Loucy (cell line): ENCODE results near the gene ESAM.
A peak's percentile ranks its signal among the peaks of the same experiment; 100 is the strongest.

Experiments used
- H2AFZ ChIP-seq: fragments of 200-600 bp; sonication (generic); 2 replicates; pipeline ENCODE4 v1.6.0; 2016; ENCODE audit warnings: antibody characterized with exemption, mild to moderate bottlenecking, low read length, moderate library complexity
- H3F3A ChIP-seq: fragments of 200-600 bp; 2 replicates; pipeline ENCODE4 v1.6.0; 2016; ENCODE audit warnings: antibody characterized with exemption, low read depth, mild to moderate bottlenecking
- H3K27me3 ChIP-seq: fragments of 200-600 bp; sonication (generic); 2 replicates; pipeline ENCODE4 v1.6.1; 2014; ENCODE audit warnings: low read length, mild to moderate bottlenecking; ENCODE audit not compliant: insufficient read depth, poor library complexity, severe bottlenecking
- H3K36me3 ChIP-seq: fragments of 200-600 bp; sonication (generic); 2 replicates; pipeline ENCODE4 v1.6.1; 2016; ENCODE audit warnings: low read length; ENCODE audit not compliant: insufficient read depth
- H3K4me1 ChIP-seq: fragments of 200-600 bp; sonication (generic); 2 replicates; pipeline ENCODE4 v1.5.1; 2014; ENCODE audit warnings: low read length, mild to moderate bottlenecking; ENCODE audit not compliant: insufficient read depth, poor library complexity, severe bottlenecking
- H3K4me2 ChIP-seq: fragments of 200-600 bp; sonication (generic); 2 replicates; pipeline ENCODE4 v1.6.0; 2014; ENCODE audit warnings: antibody characterized with exemption, low read length, low read depth, mild to moderate bottlenecking; ENCODE audit not compliant: poor library complexity, severe bottlenecking
- H3K4me3 ChIP-seq: fragments of 200-600 bp; sonication (generic); 2 replicates; pipeline ENCODE4 v1.5.1; 2014; ENCODE audit warnings: low read length, mild to moderate bottlenecking, mixed read lengths; ENCODE audit not compliant: poor library complexity, severe bottlenecking
- H3K79me2 ChIP-seq: fragments of 200-600 bp; sonication (generic); 2 replicates; pipeline ENCODE4 v1.6.1; 2014; ENCODE audit warnings: low read length; ENCODE audit not compliant: insufficient read depth
- H3K9ac ChIP-seq: fragments of 200-600 bp; sonication (generic); 2 replicates; pipeline ENCODE4 v1.6.0; 2014; ENCODE audit warnings: mild to moderate bottlenecking, low read depth, low read length, moderate library complexity; ENCODE audit not compliant: poor library complexity, severe bottlenecking
- H3K9me2 ChIP-seq: fragments of 200-600 bp; sonication (generic); replicated peaks from 2 replicates; pipeline ENCODE4 v1.6.1; 2016; ENCODE audit warnings: low read depth, low read length, mixed read lengths
- H3K9me3 ChIP-seq: fragments of 200-600 bp; sonication (generic); 2 replicates; pipeline ENCODE4 v1.6.1; 2014; ENCODE audit warnings: mild to moderate bottlenecking, antibody characterized with exemption, low read length, low read depth; ENCODE audit not compliant: insufficient read depth
- H4K20me1 ChIP-seq: fragments of 200-600 bp; sonication (generic); 2 replicates; pipeline ENCODE4 v1.6.0; 2014; ENCODE audit warnings: antibody characterized with exemption, low read length, mild to moderate bottlenecking; ENCODE audit not compliant: insufficient read depth, poor library complexity, severe bottlenecking
- EZH2phosphoT487 ChIP-seq: fragments of 200-600 bp; IDR thresholded peaks from 2 replicates; pipeline ENCODE4 v1.6.1; 2018; ENCODE audit warnings: antibody characterized with exemption, mild to moderate bottlenecking, moderate library complexity, borderline replicate concordance
- TF ChIP-seq, protein P1 (sequence below): fragments of 200-600 bp; sonication (generic); conservative IDR thresholded peaks from 2 replicates; pipeline ENCODE4 v1.5.1; 2014; ENCODE audit warnings: mild to moderate bottlenecking, antibody characterized with exemption, low read length

The ESAM gene

GRCh38 chr11:124732230-124732629 is 29.9 kb downstream of the ESAM start:
- H3K9me3 ChIP-seq: no peaks in the 10 kb centered on the region
- peak overlapping the region; percentile 41; the same call in 1 of the 2 replicates for H2AFZ ChIP-seq
- no peaks in the 10 kb centered on the region for H3K36me3 ChIP-seq
- H3F3A ChIP-seq: no peaks in the 10 kb centered on the region
- no peak for TF ChIP-seq EZH2phosphoT487
- TF ChIP-seq, protein P1, sequence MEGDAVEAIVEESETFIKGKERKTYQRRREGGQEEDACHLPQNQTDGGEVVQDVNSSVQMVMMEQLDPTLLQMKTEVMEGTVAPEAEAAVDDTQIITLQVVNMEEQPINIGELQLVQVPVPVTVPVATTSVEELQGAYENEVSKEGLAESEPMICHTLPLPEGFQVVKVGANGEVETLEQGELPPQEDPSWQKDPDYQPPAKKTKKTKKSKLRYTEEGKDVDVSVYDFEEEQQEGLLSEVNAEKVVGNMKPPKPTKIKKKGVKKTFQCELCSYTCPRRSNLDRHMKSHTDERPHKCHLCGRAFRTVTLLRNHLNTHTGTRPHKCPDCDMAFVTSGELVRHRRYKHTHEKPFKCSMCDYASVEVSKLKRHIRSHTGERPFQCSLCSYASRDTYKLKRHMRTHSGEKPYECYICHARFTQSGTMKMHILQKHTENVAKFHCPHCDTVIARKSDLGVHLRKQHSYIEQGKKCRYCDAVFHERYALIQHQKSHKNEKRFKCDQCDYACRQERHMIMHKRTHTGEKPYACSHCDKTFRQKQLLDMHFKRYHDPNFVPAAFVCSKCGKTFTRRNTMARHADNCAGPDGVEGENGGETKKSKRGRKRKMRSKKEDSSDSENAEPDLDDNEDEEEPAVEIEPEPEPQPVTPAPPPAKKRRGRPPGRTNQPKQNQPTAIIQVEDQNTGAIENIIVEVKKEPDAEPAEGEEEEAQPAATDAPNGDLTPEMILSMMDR: no peak
- no peaks in the 10 kb centered on the region for H3K9me2 ChIP-seq
- no peak overlapping the region for H3K9ac ChIP-seq
- no peaks in the 10 kb centered on the region for H3K79me2 ChIP-seq
- no peaks in the 10 kb centered on the region for H4K20me1 ChIP-seq
- peak overlapping the region; percentile 5 for H3K4me3 ChIP-seq
- no peaks in the 10 kb centered on the region for H3K27me3 ChIP-seq
- peak overlapping the region; percentile 43 for H3K4me2 ChIP-seq
- peaks cover 23% of the 10 kb centered on the region for H3K4me1 ChIP-seq

DNA sequence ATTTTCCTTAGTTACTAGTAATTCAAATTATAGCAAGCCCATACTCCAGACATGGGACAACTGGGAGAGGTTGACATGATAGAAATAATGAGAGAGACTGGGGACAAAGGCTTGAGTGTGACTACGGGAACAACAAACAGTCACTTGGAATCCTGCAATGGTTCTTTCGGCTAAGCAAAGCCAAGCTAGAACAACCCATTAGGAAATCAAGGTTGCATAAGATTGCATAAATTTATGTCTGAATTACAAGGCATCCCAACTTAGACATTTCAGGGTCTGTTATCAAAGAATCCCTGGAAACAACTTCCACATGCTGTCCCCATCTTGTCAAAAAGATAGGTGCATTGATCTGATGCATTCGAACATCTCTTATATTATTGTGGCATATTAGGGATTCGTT is 32.5 kb downstream of the ESAM start:
- H3F3A ChIP-seq: no peaks in the 10 kb centered on the region
- no peak overlapping the region for H3K4me2 ChIP-seq
- H3K9me3 ChIP-seq: no peaks in the 10 kb centered on the region
- H4K20me1 ChIP-seq: no peaks in the 10 kb centered on the region
- no peaks in the 10 kb centered on the region for H3K79me2 ChIP-seq
- H3K36me3 ChIP-seq: no peaks in the 10 kb centered on the region
- H3K4me1 ChIP-seq: peaks cover 38% of the 10 kb centered on the region
- TF ChIP-seq, protein P1: no peak
- TF ChIP-seq EZH2phosphoT487: no peak
- no peak overlapping the region for H3K9ac ChIP-seq
- no peaks in the 10 kb centered on the region for H3K9me2 ChIP-seq
- H3K4me3 ChIP-seq: no peak overlapping the region
- H3K27me3 ChIP-seq: no peaks in the 10 kb centered on the region
- no peak overlapping the region for H2AFZ ChIP-seq

- Histone ChIP-seq H3K9me2 (no peaks in the 10 kb centered on the region), H2AFZ (no peak overlapping the region), H3F3A (no peaks in the 10 kb centered on the region), H3K36me3 (no peaks in the 10 kb centered on the region), H3K9ac (no peak overlapping the region), H3K9me3 (no peaks in the 10 kb centered on the region), H3K4me1 (peaks cover 52% of the 10 kb centered on the region), H3K79me2 (no peaks in the 10 kb centered on the region), H3K4me3 (no peak overlapping the region), H3K4me2 (no peak overlapping the region), H4K20me1 (no peaks in the 10 kb centered on the region), H3K27me3 (no peaks in the 10 kb centered on the region)
- no peak for TF ChIP-seq EZH2phosphoT487
- TF ChIP-seq, protein P1: no peak
These were observed 34.0 kb downstream of the ESAM start for GRCh38 chr11:124728134-124728533.
